Stimulated activated CD4-positive, alpha-beta T cell treated with anti-CD3 and anti-CD28 coated beads, Interleukin-1b, Interleukin-23, amount 100 ng/mL, for 24 hours (primary cell): ENCODE data around the gene KSR1.

ENCODE experiments used
- DNase-seq, 4 experiments: peaks; one replicate each; pipeline ENCODE4 v3.0.0-alpha.2; 2020; ENCODE audit warnings: low read depth in 4 of 4, low spot score in 1 of 4

KSR1 gene

DNA sequence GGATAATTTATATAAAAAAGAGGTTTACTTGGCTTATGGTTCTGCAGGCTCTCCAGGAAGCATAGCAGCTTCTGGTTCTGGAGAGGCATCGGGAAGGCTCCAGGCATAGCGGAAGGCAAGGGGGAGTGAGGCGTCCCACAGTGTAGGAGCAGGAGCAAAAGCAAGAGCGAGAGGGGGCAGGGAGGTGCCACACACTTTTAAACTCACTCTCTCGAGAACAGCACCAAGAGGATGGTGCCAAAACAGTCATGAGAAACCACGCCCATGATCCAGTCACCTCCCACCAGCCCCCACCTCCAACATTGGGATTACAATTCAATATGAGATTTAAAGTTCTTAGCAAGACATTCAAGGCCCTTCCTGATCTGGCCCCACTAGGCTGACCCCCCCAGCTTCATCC is 124.8 kb downstream of the KSR1 start:
- DNase-seq = no peak

DNA sequence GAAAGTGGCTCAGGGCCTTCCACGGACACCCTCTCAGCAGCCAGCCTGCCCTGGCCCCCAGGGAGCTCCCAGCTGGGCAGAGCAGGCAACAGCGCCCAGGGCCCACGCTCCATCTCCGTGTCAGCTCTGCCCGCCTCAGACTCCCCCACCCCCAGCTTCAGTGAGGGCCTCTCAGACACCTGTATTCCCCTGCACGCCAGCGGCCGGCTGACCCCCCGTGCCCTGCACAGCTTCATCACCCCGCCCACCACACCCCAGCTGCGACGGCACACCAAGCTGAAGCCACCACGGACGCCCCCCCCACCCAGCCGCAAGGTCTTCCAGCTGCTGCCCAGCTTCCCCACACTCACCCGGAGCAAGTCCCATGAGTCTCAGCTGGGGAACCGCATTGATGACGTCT is 126.4 kb downstream of the KSR1 start:
- DNase-seq = no peak

DNA sequence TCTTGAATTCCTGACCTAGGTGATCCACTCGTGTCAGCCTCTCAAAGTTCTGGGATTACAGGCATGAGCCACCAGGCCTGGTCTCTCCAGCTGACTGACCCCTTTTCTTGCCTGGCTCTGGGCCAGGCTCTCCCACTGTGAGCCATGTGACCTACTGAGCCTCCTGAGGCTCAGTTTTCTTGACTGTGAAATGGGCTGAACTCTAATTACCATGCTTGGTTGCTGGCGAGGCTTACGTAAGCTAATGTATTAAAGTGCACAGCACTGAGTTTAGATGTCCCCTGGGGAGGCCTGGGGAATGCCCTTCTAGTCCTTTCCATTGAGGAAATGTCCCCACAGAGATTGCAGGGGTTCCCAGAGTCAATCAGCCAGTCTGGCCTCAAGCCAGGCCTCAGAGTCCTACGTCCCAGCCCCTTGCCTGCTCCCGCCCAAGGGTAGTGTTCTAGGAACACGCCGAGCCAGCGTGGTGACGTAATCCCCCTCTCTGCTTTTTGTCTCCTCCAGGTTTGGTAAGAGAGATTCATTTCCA is 129.0 kb downstream of the KSR1 start:
- no peak for DNase-seq

- DNase-seq = no peak
Observed at GRCh38 chr17:27585792-27586191, 129.5 kb downstream of the KSR1 start.

- no peak for DNase-seq
Observed at GRCh38 chr17:27586203-27586721, 130.0 kb downstream of the KSR1 start.

- DNase-seq = no peak
Observed at GRCh38 chr17:27588354-27588753, 132.1 kb downstream of the KSR1 start.

DNA sequence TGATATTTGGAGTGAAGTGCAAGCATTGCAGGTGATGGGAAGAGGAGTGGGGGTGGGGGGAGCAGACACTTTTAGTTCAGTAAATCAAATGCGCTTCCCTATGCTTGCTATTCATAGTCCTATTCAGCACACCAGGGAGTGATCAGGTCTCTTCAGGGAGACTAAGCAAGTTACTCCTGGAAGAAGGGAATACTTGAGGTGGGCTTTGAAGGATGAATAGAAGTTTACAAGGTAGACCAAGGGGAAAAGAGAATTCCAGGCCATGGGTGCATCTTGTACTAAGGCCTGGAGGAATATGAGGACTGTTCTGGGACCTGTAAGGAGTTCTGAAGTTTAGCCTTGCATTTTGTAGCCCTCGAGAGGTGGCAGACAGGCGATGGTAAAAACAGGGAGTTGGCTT is 134.6 kb downstream of the KSR1 start:
- DNase-seq = no peak

DNA sequence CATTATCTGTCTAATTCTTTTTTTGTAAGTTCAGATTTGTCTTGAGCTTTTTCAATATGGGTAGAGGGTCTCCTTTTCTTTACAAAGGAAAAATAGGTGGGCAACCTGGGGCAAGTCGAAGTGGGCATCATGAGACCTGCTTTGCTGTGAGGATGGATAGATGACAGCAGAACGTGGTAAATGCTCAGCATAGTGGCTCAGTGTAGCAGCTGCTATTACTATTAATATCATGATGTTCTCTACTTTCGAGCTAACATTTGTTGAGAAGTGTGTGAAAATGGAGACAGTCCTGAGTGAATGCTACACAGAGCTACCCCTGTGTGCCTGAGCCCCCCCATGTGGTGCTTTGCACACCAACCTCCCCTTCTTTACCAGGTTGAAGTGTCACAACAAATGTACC is 135.7 kb downstream of the KSR1 start:
- DNase-seq = no peak

- DNase-seq = no peak
Observed at GRCh38 chr17:27593232-27593856, 137.1 kb downstream of the KSR1 start.

DNA sequence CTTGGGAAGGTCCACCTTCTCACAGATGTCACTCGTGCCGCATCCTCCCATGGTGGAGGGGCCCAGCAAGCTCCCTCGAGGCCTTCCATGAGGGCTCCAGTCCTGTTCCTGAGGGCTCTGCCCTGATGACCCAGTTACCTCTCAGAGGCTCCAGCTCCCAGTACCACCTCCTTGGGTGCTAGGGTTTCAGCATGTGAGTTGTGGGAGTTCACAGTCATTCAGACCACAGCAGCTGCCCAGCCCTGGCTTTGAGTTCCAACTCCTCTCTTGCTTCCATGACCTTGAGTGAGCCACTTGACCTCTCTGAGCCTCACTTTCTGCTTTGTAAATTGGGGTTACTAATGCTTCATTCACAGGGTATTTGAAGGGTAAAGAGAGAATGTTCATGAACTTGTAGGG is 137.6 kb downstream of the KSR1 start:
- DNase-seq = no peak

- no peak for DNase-seq
Observed at GRCh38 chr17:27595208-27595607, 139.0 kb downstream of the KSR1 start.

GRCh38 chr17:27596096-27596495 is 139.8 kb downstream of the KSR1 start:
- DNase-seq = no peak

GRCh38 chr17:27596566-27597187 is 140.4 kb downstream of the KSR1 start:
- DNase-seq = no peak

GRCh38 chr17:27597188-27597580 is 140.9 kb downstream of the KSR1 start:
- DNase-seq = no peak

DNA sequence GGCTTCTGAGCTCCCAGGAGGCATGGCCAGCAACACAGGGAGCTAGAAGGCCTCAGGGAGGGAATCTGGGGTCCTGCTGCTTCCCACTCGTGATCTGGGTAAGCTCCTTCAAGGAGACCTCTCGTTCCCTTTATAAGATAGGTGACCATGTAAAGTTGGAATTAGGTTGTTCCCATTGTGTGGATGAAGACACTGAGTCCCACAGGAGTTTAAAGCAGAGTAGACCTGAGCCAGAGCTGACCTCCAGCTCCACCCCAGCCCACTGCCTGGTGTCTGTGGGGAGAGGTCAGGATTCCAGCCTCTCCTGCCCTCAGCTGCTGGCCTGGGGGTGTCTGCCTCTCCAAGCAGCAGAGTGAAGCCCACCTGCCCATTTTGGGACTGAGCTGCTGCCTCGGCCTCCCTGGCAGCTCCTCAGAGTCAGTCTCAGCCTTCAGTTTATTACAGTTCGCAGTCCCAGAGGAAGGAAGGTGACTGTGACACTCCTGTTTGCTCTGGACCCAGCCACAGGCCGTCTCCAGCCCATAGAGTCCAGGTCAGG is 141.6 kb downstream of the KSR1 start:
- no peak for DNase-seq

DNA sequence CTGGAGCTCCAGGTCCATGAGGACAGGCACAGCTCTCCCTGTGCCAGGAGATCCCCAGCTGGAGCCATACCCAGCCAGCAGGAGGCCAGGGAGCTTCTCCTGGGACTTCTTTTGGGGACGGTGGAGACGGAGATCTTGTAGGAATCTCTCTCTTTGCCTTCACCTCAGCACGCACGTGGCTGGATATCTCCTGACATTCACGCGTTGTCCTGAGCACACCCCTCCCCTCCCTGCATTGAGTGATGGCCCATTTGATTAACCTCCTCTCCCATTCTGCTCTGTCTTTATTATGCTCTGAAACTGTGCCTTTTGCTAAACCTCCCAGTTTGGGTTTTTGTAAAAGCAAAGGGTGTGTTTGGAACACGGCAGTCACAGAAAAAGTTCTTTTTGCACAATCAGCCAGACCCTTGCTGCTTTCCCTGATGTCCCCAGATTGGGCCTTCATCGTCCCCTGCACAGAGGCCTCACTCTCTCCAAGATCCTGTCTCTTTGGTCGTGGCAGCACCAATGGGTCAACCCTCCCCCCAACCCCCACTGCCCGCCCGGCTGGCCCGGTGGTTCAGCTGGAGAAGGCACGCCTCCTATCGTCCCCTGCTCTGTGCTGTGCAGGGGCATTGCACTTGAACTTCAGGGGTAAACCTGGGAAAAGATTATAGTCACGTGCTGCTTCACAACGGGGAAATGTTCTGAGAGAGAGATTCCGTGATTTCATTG is 142.2 kb downstream of the KSR1 start:
- DNase-seq = no peak

DNA sequence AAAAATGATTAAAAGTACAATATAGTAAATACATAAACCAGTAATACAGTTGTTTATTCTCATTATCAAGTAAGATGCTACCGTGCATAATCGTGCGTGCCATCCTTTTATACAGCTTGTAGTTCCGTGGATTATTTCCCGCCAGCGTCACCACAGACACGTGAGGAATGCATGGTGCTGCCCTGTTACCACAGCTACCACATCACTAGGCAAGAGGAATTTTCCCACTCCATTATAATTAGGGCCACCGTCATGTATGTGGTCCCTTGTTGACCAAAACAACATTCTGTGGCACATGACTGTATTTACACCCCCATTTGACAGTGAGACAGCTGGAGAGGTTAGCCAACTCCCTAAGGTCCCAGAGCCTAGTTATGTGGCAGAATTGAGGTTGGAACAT is 144.2 kb downstream of the KSR1 start:
- no peak for DNase-seq

DNA sequence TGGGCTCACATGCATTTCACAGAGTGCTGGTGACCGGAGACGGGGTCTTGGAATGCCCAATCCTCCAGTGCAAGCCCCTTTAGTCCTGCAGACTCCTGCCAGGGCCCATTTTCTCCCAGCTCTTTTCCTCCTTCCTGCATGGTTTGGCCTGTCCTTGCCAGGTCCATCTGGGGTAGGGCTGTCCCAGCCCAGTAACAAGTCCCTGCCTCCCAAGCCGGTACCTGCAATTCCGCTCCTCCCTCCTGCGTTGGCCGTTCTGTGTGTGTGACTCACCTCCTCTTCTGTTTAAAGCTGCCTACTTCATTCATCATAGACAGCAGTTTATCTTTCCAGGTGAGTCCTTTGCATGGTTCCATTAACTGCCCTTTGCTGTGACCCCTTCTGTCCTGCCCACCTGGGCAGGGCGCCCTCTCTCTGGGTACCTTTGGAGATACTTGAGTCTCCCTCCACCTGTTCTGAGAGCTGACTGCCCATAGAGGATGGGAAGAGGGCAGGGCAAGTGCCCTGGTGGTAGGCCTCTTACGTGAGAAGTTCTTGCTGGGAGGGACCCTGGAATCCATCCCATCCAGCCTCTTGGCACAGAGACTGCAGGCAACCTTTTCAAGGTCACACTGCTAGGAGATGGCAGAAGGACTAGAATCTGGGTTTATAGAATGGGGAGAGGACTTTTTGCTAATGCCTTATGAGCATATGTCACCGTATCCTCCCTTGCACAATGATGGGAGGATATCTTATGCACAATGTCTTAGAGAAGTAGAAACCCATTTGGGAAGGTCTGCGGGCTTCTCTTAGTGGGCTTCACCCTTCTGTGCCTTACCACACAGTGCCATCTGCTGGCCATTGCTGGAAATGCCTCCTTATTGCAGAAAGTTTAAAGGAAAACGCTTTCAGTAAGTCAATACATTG is 145.1 kb downstream of the KSR1 start:
- DNase-seq = peak; percentile 68 to 88 (median 72)

- no peak for DNase-seq
Observed at GRCh38 chr17:27601975-27602302, 145.7 kb downstream of the KSR1 start.

DNA sequence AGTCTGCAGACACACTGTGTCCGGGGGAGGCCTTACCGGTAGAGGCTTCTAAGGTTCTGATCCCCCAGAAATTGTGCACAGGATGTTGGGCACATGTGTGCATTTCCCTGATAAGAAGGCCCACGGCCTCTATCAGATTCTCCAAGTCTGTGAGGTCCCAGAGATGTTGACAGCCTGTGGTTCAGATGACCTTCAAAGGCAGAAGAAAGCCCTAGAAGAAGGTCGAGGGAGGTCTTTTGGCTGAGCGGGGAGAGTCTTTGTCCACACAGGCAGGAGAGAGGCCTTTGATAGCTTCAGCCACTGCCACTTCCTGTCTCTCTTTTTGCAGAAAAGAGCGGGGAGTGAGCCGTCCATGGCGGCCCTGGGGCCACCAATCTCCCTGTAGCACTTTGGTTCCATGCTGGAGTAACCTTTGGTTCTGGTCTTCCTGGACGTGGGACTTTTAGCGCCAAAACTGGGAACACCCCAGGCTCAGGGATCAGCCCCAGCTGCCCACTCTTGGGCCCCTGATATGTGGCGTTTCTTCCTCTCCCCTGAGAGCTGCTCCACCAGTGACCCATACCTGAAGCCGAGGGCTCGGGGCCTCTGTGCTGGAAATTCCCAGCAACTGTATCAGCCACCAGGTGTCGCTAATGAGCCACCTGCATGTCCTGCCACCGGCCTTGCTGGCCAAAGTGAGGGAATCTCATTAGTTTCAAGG is 146.6 kb downstream of the KSR1 start:
- peak; percentile 55 to 65 (median 60) for DNase-seq
